ENCODE data around the gene TEDC2. TPM values are rescaled to one million over a fixed set of nuclear protein-coding genes. Genes with fewer than 3 reads are reported as not detected.
A peak's percentile ranks its signal among the peaks of the same experiment; 100 is the strongest.

Gene TEDC2
- total and polyA plus RNA-seq, 2 donors = 1.8 to 11.0 TPM

- Histone ChIP-seq H3K4me3 (ENCODE audit: low read length in 2 of 2) (peak overlapping the region in 1 of 2 donors; percentile 83), H3K27me3 (ENCODE audit: control insufficient read depth in 2 of 2, insufficient read depth in 1 of 2, low read length in 1 of 2) (peaks cover 73 to 75% of the 10 kb centered on the region in 2 donors), H3K36me3 (ENCODE audit: control insufficient read depth in 2 of 2, insufficient read depth in 2 of 2, low read length in 1 of 2) (no peaks in the 10 kb centered on the region), H3K27ac (ENCODE audit: low read depth in 1 of 2, low read length in 1 of 2) (no peak overlapping the region), H3K9me3 (ENCODE audit: control insufficient read depth in 2 of 2, insufficient read depth in 1 of 2, low read length in 1 of 2) (no peaks in the 10 kb centered on the region), H3K4me1 (ENCODE audit: control insufficient read depth in 2 of 2, insufficient read depth in 2 of 2, low read length in 2 of 2) (peaks cover 13 to 55% of the 10 kb centered on the region in 2 donors)
- WGBS = 3% methylated on average over 49 of the region's 49 CpGs
- peak in 1 of 9 donors; percentile 27 for DNase-seq (ENCODE audit: low read depth in 6 of 9, low spot score in 9 of 9)
These were observed 13.6 kb downstream of the TEDC2 start for GRCh38 chr16:2473446-2473926.

- Histone ChIP-seq H3K27ac (ENCODE audit: low read depth in 1 of 2, low read length in 1 of 2) (peak overlapping the region in 1 of 2 donors; percentile 60), H3K4me3 (ENCODE audit: low read length in 2 of 2) (peak overlapping the region; percentile 52 to 83), H3K4me1 (ENCODE audit: control insufficient read depth in 2 of 2, insufficient read depth in 2 of 2, low read length in 2 of 2) (peaks cover 13 to 48% of the 10 kb centered on the region in 2 donors), H3K9me3 (ENCODE audit: control insufficient read depth in 2 of 2, insufficient read depth in 1 of 2, low read length in 1 of 2) (no peaks in the 10 kb centered on the region), H3K36me3 (ENCODE audit: control insufficient read depth in 2 of 2, insufficient read depth in 2 of 2, low read length in 1 of 2) (no peaks in the 10 kb centered on the region), H3K27me3 (ENCODE audit: control insufficient read depth in 2 of 2, insufficient read depth in 1 of 2, low read length in 1 of 2) (peaks cover 65 to 67% of the 10 kb centered on the region in 2 donors)
- WGBS = under 1% methylated on average over 100 of the region's 100 CpGs
- peak in 2 of 9 donors; percentile 56 to 68 for DNase-seq (ENCODE audit: low read depth in 6 of 9, low spot score in 9 of 9)
These were observed 14.3 kb downstream of the TEDC2 start for GRCh38 chr16:2473999-2474876.

- Histone ChIP-seq H3K36me3 (ENCODE audit: control insufficient read depth in 2 of 2, insufficient read depth in 2 of 2, low read length in 1 of 2) (no peaks in the 10 kb centered on the region), H3K4me1 (ENCODE audit: control insufficient read depth in 2 of 2, insufficient read depth in 2 of 2, low read length in 2 of 2) (peaks cover 13 to 41% of the 10 kb centered on the region in 2 donors), H3K4me3 (ENCODE audit: low read length in 2 of 2) (peak within 1 kb of the TSS; percentile 52 to 83), H3K9me3 (ENCODE audit: control insufficient read depth in 2 of 2, insufficient read depth in 1 of 2, low read length in 1 of 2) (no peaks in the 10 kb centered on the region), H3K27me3 (ENCODE audit: control insufficient read depth in 2 of 2, insufficient read depth in 1 of 2, low read length in 1 of 2) (peaks cover 58 to 60% of the 10 kb centered on the region in 2 donors), H3K27ac (ENCODE audit: low read depth in 1 of 2, low read length in 1 of 2) (peak within 1 kb of the TSS in 1 of 2 donors; percentile 60)
- peak in 7 of 9 donors; percentile 50 to 82 (median 71) for DNase-seq (ENCODE audit: low read depth in 6 of 9, low spot score in 9 of 9)
- WGBS = 1% methylated on average over 77 of the region's 77 CpGs
These were observed 15.0 kb downstream of the TEDC2 start, which contains the start of gene TBC1D24 for GRCh38 chr16:2474877-2475412. TBC1D24 (plus strand) TSS chr16:2475127; CDS start chr16:2496149, 21,022 bp downstream.

- Histone ChIP-seq H3K4me3 (ENCODE audit: low read length in 2 of 2) (peak overlapping the region; percentile 29 to 83), H3K9me3 (ENCODE audit: control insufficient read depth in 2 of 2, insufficient read depth in 1 of 2, low read length in 1 of 2) (no peaks in the 10 kb centered on the region), H3K4me1 (ENCODE audit: control insufficient read depth in 2 of 2, insufficient read depth in 2 of 2, low read length in 2 of 2) (peaks cover 13 to 35% of the 10 kb centered on the region in 2 donors), H3K27me3 (ENCODE audit: control insufficient read depth in 2 of 2, insufficient read depth in 1 of 2, low read length in 1 of 2) (peaks cover 51 to 53% of the 10 kb centered on the region in 2 donors), H3K36me3 (ENCODE audit: control insufficient read depth in 2 of 2, insufficient read depth in 2 of 2, low read length in 1 of 2) (no peaks in the 10 kb centered on the region), H3K27ac (ENCODE audit: low read depth in 1 of 2, low read length in 1 of 2) (no peak overlapping the region)
- WGBS = 20% methylated on average over 55 of the region's 55 CpGs
- peak in 1 of 9 donors; percentile 52 for DNase-seq (ENCODE audit: low read depth in 6 of 9, low spot score in 9 of 9)
These were observed 15.8 kb downstream of the TEDC2 start for GRCh38 chr16:2475413-2476344.

GRCh38 chr16:2476345-2476720 is 16.4 kb downstream of the TEDC2 start:
- WGBS = 97% methylated on average over 9 of the region's 9 CpGs
- no peaks in the 10 kb centered on the region for H3K36me3 ChIP-seq (ENCODE audit: control insufficient read depth in 2 of 2, insufficient read depth in 2 of 2, low read length in 1 of 2)
- H3K27ac ChIP-seq (ENCODE audit: low read depth in 1 of 2, low read length in 1 of 2) = no peak overlapping the region
- H3K9me3 ChIP-seq (ENCODE audit: control insufficient read depth in 2 of 2, insufficient read depth in 1 of 2, low read length in 1 of 2) = no peaks in the 10 kb centered on the region
- no peak for DNase-seq (ENCODE audit: low read depth in 6 of 9, low spot score in 9 of 9)
- H3K4me3 ChIP-seq (ENCODE audit: low read length in 2 of 2) = no peak overlapping the region
- H3K4me1 ChIP-seq (ENCODE audit: control insufficient read depth in 2 of 2, insufficient read depth in 2 of 2, low read length in 2 of 2) = peaks cover 10 to 32% of the 10 kb centered on the region in 2 donors
- H3K27me3 ChIP-seq (ENCODE audit: control insufficient read depth in 2 of 2, insufficient read depth in 1 of 2, low read length in 1 of 2) = peaks cover 44 to 46% of the 10 kb centered on the region in 2 donors

GRCh38 chr16:2476741-2477140 is 16.8 kb downstream of the TEDC2 start:
- WGBS = 95% methylated on average over 3 of the region's 3 CpGs
- peaks cover 40 to 42% of the 10 kb centered on the region in 2 donors for H3K27me3 ChIP-seq (ENCODE audit: control insufficient read depth in 2 of 2, insufficient read depth in 1 of 2, low read length in 1 of 2)
- H3K36me3 ChIP-seq (ENCODE audit: control insufficient read depth in 2 of 2, insufficient read depth in 2 of 2, low read length in 1 of 2) = no peaks in the 10 kb centered on the region
- H3K4me1 ChIP-seq (ENCODE audit: control insufficient read depth in 2 of 2, insufficient read depth in 2 of 2, low read length in 2 of 2) = peaks cover 6 to 31% of the 10 kb centered on the region in 2 donors
- H3K27ac ChIP-seq (ENCODE audit: low read depth in 1 of 2, low read length in 1 of 2) = no peak overlapping the region
- DNase-seq (ENCODE audit: low read depth in 6 of 9, low spot score in 9 of 9) = no peak
- no peaks in the 10 kb centered on the region for H3K9me3 ChIP-seq (ENCODE audit: control insufficient read depth in 2 of 2, insufficient read depth in 1 of 2, low read length in 1 of 2)
- no peak overlapping the region for H3K4me3 ChIP-seq (ENCODE audit: low read length in 2 of 2)

- 99% methylated on average over 3 of the region's 3 CpGs for WGBS
- Histone ChIP-seq H3K27ac (ENCODE audit: low read depth in 1 of 2, low read length in 1 of 2) (no peak overlapping the region), H3K27me3 (ENCODE audit: control insufficient read depth in 2 of 2, insufficient read depth in 1 of 2, low read length in 1 of 2) (peaks cover 34 to 36% of the 10 kb centered on the region in 2 donors), H3K4me1 (ENCODE audit: control insufficient read depth in 2 of 2, insufficient read depth in 2 of 2, low read length in 2 of 2) (peaks cover 5 to 28% of the 10 kb centered on the region in 2 donors), H3K36me3 (ENCODE audit: control insufficient read depth in 2 of 2, insufficient read depth in 2 of 2, low read length in 1 of 2) (no peaks in the 10 kb centered on the region), H3K9me3 (ENCODE audit: control insufficient read depth in 2 of 2, insufficient read depth in 1 of 2, low read length in 1 of 2) (no peaks in the 10 kb centered on the region), H3K4me3 (ENCODE audit: low read length in 2 of 2) (no peak overlapping the region)
- DNase-seq (ENCODE audit: low read depth in 6 of 9, low spot score in 9 of 9) = no peak
These were observed 17.4 kb downstream of the TEDC2 start for GRCh38 chr16:2477327-2477726.

- peaks cover 5 to 30% of the 10 kb centered on the region in 2 donors for H3K4me1 ChIP-seq (ENCODE audit: control insufficient read depth in 2 of 2, insufficient read depth in 2 of 2, low read length in 2 of 2)
- H3K9me3 ChIP-seq (ENCODE audit: control insufficient read depth in 2 of 2, insufficient read depth in 1 of 2, low read length in 1 of 2) = no peaks in the 10 kb centered on the region
These were observed 18.4 kb downstream of the TEDC2 start for GRCh38 chr16:2478279-2478678.

More at GRCh38 chr16:2478279-2478678, 18.4 kb downstream of the TEDC2 start:
- H3K4me3 ChIP-seq (ENCODE audit: low read length in 2 of 2) = no peak overlapping the region
- H3K36me3 ChIP-seq (ENCODE audit: control insufficient read depth in 2 of 2, insufficient read depth in 2 of 2, low read length in 1 of 2) = no peaks in the 10 kb centered on the region
- H3K27me3 ChIP-seq (ENCODE audit: control insufficient read depth in 2 of 2, insufficient read depth in 1 of 2, low read length in 1 of 2) = peaks cover 25 to 27% of the 10 kb centered on the region in 2 donors
- WGBS = 95% methylated on average over 8 of the region's 8 CpGs
- DNase-seq (ENCODE audit: low read depth in 6 of 9, low spot score in 9 of 9) = no peak
- H3K27ac ChIP-seq (ENCODE audit: low read depth in 1 of 2, low read length in 1 of 2) = no peak overlapping the region
